Stimulated activated CD4-positive, alpha-beta T cell treated with anti-CD3 and anti-CD28 coated beads, Interleukin-1b, Interleukin-23, amount 100 ng/mL, for 4 hours (primary cell): ENCODE measurements around the gene ATP1A2.

Source experiments
- DNase-seq, 2 donors: peaks; one replicate each; pipeline ENCODE4 v3.0.0-alpha.2; 2020; ENCODE audit warnings: low read depth in 2 of 2

Gene ATP1A2

GRCh38 chr1:160146107-160146506 lies 30.5 kb downstream of the ATP1A2 start:
- no peak for DNase-seq

DNA sequence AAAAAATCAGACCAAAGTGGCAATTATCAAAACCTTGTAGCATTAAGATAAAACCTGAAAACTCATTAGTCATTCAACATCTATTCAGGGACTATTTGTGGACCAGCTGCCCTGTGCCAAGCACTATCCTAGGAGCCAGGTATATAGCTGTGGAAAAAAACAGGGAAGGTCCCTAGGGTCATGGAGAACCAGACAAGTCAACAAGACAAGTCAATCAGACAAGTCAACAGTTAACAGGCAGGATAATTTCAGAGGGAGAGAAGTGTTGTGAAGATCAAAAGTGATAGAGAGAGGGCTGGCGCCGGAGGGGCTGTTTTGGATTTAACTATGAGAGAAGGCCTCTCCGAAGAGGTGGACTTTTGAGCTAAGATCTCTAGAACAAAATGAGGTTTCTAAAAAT lies 32.6 kb downstream of the ATP1A2 start:
- DNase-seq: no peak

DNA sequence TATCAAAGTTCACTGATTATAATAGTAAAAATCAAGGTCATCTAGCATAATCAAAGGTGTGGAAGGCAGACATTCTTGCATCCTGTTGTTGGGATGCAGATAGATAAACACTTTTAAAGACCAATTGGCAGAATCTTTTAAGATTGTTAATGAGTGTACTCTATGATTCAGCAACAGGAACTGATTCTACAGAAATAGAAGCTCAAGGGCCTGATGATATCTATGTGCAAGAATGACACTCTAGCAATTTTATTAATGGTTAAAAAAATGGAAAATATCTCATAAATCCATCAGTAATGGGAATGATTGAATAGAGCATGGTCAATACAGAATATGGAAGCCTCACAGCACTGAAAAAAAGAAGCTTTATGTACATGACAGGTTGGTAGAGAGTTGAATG lies 33.7 kb downstream of the ATP1A2 start:
- DNase-seq: no peak

- DNase-seq: no peak
These were observed 34.2 kb downstream of the ATP1A2 start for GRCh38 chr1:160149716-160150115.

DNA sequence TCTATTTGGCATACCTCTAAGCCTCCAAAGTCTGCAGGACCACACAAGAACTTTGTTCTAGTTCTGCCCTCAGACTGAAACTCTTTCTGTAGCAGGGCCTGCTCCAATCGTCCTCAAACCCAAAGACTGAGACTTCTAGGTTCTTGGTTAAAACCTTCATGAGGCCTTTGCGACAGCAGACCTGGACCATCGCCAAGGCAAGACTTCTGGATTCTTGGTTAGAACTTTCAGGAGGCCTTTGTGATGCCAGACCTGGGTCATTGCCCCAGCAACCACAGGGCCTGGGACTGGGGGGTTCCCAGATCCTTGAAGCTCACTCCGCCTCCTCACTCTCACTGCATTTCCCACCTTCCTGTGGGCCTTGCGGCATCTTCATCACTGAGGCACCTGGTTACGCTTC lies 35.7 kb downstream of the ATP1A2 start, which contains the start of gene ATP1A4:
TSS of gene ATP1A4 (plus strand) at position 301 of the 400 bp plus-strand sequence. CDS start 438 bp downstream, outside the sequence.
- DNase-seq: no peak

- no peak for DNase-seq
These were observed 39.2 kb downstream of the ATP1A2 start for GRCh38 chr1:160154790-160155189.

- DNase-seq: no peak
These were observed 40.8 kb downstream of the ATP1A2 start for GRCh38 chr1:160156361-160156760.

GRCh38 chr1:160157174-160157573 lies 41.6 kb downstream of the ATP1A2 start:
- no peak for DNase-seq

- DNase-seq: no peak
These were observed 42.5 kb downstream of the ATP1A2 start for GRCh38 chr1:160158031-160158430.

GRCh38 chr1:160158534-160158933 lies 43.0 kb downstream of the ATP1A2 start:
- DNase-seq: no peak

DNA sequence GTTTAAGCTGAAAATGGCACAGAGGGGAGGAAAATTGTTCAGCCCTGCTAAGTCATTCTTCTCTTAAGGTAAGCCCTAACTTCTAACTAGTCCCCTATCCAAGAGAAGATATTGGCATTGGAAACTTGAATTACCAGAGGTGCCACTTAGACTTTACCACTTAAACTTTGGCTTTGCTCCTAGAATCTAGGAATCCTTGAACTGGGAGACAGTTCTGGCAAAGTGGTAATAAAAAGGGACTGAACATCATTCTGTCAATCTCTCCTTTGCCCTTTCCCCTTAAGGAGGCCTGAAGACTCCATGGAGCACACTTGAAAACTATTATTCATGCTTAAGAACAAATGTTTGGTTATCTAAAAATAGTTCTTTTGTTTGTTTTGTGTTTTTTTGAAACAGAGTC lies 44.3 kb downstream of the ATP1A2 start:
- DNase-seq: no peak

GRCh38 chr1:160161965-160162705 lies 46.6 kb downstream of the ATP1A2 start:
- no peak for DNase-seq

DNA sequence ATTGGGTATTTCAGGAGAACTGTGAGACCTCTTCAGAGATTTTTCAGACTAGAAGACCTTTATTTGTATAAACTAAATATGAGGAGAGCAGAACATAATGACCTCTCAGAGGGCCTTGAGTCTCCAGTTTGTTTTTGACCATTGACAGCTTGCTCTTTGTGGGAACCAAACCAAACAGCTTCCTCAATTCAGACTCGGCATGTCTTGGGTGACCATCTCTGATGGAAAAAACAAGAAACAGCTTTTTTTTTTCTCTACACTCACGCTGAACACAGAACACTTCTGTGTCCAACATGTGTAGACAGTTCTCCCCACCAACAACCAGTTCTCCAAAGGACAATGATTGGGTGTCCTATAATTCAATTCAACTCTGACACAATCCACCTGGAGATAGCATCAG lies 47.4 kb downstream of the ATP1A2 start:
- DNase-seq: no peak

GRCh38 chr1:160163615-160164014 lies 48.1 kb downstream of the ATP1A2 start:
- DNase-seq: no peak

DNA sequence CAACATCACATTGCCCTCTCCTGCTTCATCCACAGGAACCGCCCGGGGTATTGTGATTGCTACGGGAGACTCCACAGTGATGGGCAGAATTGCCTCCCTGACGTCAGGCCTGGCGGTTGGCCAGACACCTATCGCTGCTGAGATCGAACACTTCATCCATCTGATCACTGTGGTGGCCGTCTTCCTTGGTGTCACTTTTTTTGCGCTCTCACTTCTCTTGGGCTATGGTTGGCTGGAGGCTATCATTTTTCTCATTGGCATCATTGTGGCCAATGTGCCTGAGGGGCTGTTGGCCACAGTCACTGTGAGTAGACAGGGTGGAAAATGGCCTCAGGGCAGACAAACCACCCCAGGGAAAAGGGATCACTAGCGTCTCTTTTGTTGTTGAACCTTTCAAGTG lies 48.6 kb downstream of the ATP1A2 start:
- DNase-seq: no peak

DNA sequence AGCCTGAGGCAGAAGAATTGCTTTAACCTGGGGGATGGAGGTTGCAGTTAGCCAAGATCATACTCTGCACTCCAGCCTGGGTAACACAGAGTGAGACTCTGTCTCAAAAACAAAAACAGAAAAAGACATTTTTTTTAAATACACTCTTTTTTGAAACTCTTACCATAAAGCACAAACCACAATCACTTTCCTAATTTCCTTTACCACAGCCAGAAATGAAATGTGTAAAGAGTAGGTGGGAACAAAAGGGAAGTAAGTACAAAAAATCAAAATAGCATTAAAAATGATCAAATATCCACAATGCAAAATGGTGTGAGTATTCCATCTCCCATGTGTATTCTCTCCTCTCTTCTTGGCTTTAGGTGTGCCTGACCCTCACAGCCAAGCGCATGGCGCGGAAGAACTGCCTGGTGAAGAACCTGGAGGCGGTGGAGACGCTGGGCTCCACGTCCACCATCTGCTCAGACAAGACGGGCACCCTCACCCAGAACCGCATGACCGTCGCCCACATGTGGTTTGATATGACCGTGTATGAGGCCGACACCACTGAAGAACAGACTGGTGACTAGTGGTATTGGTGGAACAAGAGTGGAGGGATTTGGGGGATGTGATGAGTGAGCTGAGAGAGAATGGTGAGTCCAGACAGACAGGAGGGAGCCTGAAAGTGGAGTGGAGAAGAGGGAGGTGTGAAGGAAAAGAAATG lies 50.8 kb downstream of the ATP1A2 start:
- DNase-seq: no peak

DNA sequence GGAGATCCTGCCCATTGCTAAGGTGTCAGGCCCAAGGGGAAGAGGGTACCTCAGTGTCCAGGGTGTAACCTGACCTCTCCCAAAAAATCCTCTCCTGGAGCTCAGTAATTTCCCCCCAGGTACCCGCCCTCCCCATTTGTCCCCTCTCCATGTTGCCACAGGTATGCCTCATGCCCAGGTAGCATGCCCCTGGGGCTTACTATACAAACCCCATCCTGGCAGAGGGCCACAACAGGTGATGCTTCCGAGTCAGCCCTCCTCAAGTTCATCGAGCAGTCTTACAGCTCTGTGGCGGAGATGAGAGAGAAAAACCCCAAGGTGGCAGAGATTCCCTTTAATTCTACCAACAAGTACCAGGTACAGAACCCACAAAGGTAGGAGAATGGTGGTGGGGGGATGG lies 51.5 kb downstream of the ATP1A2 start:
- DNase-seq: no peak

DNA sequence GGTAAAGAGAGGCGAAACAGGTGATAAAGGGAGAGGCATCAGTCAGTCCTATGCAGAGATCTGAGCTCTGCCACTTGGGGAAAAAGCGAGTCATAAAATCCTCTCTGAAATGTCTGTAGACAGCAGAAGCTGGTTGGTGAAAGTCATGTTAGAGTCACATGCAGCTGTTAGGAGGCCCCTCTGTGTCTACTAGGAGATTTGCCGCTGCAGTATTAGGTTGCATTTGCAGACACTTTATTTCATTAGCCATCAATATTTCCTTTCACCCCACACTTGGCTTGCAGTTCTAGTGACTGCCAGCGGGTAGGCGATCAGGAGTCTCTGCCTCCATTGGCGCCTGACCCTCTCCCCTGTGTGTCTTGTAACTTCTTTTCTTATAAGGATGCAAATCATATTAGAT lies 52.0 kb downstream of the ATP1A2 start:
- no peak for DNase-seq

DNA sequence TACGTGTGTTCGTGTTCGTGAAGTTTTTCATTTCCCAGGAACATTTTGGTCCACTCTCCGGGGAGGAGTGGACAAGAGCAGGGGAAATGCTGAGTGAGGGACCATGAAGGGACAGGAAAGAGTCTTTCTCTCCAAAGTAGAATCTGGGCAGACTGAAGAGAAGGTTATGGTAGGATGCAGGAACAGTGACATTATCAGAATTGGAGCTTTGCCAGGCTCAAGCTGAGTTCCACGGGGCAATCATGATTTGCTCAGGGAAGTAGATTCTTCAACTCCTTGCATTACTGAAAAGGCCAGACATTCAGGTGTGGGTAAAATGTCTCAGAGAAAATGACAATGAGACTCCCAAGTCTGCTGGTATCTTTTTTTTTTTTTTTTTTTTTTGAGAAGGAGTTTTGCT lies 52.5 kb downstream of the ATP1A2 start:
- no peak for DNase-seq

DNA sequence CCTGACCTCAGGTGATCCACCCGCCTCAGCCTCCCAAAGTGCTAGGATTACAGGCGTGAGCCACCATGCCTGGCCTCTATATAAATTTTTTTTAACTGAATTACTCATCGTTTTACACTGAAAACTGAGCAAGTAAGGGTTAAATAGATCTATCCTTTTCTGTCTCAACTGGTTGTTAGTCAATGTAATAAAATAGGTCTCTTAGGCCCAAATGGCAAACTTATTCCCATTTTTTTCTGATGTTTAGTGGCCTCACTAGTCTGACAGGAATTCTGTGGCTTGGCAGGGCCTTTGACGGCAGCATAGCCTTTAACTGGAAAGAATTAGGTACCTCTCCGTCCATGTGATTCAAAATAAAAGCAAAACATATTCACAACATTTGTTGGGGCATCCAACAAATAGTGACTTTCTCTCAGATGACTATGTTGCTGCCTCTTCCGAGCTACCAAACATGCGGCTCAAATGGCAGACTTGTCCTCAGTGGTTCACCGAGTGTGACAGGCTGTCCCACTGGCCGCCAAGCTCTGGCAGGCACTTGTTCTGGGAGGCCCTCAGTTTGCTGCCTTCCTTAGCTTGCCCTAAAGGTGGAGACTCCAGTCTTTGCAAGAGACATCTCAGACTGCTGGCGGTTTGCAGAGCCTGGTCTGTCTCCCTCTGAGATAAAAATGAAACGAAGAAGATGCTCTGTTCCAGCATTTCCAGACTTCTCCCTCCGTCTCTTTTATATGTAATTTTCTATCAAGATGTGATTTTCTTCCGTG lies 53.2 kb downstream of the ATP1A2 start:
- DNase-seq: no peak

DNA sequence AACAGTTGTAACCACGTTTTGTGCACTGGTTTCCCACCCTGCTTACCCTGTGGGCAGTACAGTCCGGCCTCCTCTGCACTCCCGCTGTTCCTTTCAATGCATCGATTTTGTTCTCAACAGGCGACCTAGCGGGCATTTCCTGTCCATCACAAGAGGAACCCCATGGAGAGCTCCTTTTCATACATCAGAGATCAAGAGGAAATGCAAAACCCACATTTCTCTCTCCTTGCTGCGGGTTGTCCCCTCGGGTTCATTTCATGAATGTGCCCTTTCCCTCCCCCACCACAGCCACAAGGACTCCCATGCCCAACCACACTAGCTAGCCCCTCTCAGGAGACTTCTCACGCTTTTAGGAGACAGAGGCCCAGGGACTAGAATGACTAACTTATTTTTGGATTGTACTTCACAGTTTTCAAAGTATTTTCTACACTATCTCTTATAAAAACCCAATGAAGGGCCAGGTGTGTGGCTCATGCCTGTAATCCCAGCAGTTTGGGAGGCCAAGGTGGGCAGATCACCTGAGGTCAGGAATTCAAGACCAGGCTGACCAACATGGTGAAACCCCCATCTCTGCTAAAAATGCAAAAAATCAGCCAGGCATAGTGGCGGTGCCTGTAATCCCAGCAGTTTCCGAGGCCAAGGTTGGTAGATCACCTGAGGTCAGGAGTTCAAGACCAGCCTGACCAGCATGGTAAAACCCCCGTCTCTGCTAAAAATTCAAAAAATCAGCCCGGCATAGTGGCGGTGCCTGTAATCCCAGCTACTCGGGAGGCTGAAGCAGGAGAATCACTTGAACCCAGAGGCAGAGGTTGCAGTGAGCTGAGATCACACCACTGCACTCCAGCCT lies 54.2 kb downstream of the ATP1A2 start:
- DNase-seq: no peak

- DNase-seq: no peak
These were observed 55.8 kb downstream of the ATP1A2 start for GRCh38 chr1:160171354-160171753.
